ENCODE data around the gene SLFN12L.

DNA sequence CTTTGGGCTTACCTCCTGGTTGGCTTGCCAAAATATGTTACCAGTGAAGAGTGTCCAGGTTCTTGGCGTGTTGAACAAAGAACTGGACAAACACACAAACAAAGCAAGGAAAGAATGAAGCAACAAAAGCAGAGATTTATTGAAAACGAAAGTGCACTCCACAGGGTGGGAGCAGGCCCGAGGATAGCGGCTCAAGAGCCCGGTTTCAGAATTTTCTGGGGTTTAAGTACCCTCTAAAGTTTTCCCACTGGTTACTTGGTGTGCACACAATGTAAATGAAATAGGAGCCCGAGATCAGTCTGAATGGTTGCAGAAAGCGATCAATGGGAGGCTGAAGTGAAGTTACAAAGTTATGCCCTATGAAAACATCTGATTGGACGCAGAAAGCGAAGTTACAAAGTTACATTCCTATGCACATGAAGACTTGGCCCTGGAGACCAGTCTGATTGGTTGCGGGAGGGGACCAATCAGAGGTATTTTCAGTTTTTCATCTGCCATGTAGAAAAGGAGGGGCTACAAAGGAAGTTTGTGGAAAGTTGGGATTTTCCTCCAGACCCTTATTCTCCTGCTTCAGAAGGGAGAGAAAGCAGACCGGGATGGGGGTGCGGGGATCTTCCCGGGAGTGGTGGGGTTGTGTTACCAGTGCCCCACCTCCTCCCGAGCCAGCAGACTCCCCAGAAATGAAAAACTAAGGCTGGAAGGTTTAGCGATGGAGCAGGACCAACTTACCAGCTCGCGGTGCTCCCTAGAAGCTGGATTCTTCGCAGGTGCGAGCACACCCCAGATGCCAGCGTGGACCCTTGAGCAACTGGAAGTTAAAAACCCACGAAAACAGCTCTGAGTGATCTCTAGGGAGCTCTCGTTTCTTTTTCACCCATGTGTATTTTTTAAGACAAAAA lies 105.1 kb downstream of the SLFN12L start, which contains the start of gene SLFN12:
- no peak for TF ChIP-seq CTCF (IDR thresholded peaks at IDR 0.05)
- TF ChIP-seq POLR2A (IDR thresholded peaks at IDR 0.05), result peak in 1 of 2 donors; percentile 85
